Neuron (in vitro differentiated cells): Measurements from ENCODE around the gene A3GALT2.

ENCODE experiments used
- H2AFZ ChIP-seq: one replicate; pipeline ENCODE4 v1.6.1; 2013; ENCODE audit warnings: low read depth, mild to moderate bottlenecking, inconsistent platforms, low read length, moderate library complexity
- H3K27me3 ChIP-seq: one replicate; pipeline ENCODE4 v1.6.1; 2013; ENCODE audit warnings: low read length; ENCODE audit not compliant: insufficient read depth
- H3K36me3 ChIP-seq: one replicate; pipeline ENCODE4 v1.6.1; 2013; ENCODE audit warnings: low read length; ENCODE audit not compliant: insufficient read depth
- H3K4me1 ChIP-seq: one replicate; pipeline ENCODE4 v1.6.1; 2013; ENCODE audit warnings: low read length; ENCODE audit not compliant: insufficient read depth
- H3K4me3 ChIP-seq: 2 replicates; pipeline ENCODE4 v1.5.1; 2013; ENCODE audit warnings: mild to moderate bottlenecking, low read length, moderate library complexity
- H3K9me3 ChIP-seq: one replicate; pipeline ENCODE4 v1.6.1; 2013; ENCODE audit warnings: low read length

Gene A3GALT2

DNA sequence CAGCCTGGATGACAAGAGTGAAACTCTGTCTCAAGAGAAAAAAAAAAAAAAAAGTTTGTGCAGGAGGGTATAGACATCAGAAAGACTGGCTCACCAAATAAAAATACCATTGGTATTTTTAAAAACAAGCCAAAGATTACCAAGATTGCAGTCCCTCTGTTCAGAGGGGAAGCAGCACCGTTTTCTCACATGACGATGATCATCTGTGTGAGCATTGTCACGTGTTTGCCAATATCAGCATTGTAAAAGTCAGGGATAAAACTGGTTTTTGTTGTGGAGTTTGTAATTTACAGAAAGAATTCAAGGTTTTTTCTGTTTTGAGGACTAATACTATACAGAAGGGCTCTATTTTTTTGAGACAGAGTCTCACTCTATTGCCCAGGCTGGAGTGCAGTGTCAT is 38.1 kb downstream of the A3GALT2 start:
- Histone ChIP-seq H3K9me3 (no peaks in the 10 kb centered on the region), H3K4me1 (peaks cover 5% of the 10 kb centered on the region), H3K27me3 (no peaks in the 10 kb centered on the region), H3K4me3 (no peak overlapping the region), H3K36me3 (peaks cover 73% of the 10 kb centered on the region), H2AFZ (no peak overlapping the region)

DNA sequence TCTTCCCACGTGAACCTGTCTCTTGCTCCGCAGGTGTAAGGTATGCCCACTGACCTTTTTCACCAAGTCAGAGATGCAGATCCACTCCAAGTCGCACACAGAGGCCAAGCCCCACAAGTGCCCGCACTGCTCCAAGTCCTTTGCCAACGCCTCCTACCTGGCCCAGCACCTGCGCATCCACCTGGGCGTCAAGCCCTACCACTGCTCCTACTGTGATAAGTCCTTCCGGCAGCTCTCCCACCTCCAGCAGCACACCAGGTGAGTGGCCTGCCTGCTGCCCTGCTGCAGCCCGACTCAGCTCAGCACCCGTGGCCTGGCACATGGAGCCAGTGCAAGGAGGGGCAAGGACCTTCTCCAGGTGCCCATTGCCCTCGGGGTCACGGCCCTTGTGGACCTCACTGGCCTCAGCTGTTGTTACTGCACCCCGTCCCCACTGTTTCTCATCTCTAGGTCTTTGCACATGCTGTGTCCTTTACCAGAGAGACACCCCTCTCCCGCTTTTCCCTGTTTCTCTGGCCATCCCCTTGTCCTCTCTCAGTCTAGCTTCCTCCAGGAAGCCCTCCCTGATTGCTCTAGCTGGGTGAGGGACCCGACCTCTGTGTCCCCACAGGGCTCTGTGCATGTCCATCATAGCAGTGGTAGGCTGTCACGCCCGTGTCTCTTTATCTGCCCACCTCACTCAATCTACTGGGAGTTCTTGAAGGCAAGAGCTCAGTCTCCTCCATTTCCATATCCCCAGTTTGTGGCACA is 39.2 kb downstream of the A3GALT2 start:
- H3K27me3 ChIP-seq = no peaks in the 10 kb centered on the region
- H3K9me3 ChIP-seq = no peaks in the 10 kb centered on the region
- peaks cover 5% of the 10 kb centered on the region for H3K4me1 ChIP-seq
- no peak overlapping the region for H2AFZ ChIP-seq
- H3K4me3 ChIP-seq = no peak overlapping the region
- peaks cover 75% of the 10 kb centered on the region for H3K36me3 ChIP-seq

DNA sequence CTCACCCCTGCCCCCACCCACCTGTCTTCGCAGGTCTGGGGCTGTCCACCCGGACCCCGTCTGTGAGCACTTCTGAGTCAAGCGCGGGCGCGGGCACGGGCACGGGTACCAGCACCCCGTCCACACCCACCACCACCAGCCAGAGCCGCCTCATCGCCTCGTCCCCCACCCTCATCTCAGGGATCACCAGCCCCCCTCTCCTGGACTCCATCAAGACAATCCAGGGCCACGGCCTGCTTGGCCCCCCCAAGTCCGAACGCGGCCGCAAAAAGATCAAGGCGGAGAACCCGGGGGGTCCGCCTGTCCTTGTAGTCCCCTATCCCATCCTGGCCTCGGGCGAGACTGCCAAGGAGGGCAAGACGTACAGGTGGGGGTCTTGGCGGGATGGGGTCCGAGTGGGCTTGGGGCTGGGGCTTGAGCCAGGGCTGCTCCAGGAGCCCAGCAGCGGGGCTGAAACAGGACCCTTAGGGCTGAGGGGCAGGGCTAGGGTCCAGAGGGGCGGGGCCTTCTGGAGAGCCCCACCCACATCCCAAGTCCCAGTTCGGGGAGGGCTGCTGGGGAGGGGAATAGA is 40.7 kb downstream of the A3GALT2 start:
- Histone ChIP-seq H2AFZ (no peak overlapping the region), H3K4me3 (no peak overlapping the region), H3K9me3 (no peaks in the 10 kb centered on the region), H3K36me3 (peaks cover 81% of the 10 kb centered on the region), H3K27me3 (no peaks in the 10 kb centered on the region), H3K4me1 (peaks cover 5% of the 10 kb centered on the region)

DNA sequence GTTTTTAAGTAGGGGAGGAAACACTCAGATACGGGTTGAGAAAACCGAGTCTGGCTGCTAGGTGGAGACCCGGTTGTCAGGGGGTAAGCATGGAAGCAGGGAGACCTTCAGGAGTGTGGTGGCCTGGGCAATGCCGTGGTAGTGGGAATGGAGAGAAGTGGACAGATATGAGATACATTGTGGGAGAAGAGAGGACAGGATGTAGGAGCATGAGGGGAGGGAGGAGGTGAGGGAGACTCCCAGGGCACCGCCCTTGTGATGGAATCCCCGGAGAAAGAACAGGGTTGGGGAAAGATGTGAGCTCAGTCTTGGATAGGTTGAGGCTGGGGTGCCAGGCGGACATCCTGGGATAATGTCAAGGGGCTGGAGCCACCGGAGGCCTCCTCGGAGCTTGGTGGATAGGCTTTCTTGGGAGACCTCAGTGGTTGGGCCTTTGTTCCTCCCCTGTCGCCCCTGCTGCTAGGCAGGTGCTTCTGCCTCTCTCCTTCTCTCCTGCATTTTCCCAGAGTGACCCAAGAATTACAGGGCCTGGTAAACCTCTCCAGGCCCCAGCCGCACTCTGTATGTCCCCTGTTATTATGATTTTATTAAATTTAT is 43.3 kb downstream of the A3GALT2 start:
- Histone ChIP-seq H3K36me3 (peaks cover 67% of the 10 kb centered on the region), H3K4me1 (no peaks in the 10 kb centered on the region), H2AFZ (no peak overlapping the region), H3K27me3 (no peaks in the 10 kb centered on the region), H3K4me3 (no peak overlapping the region), H3K9me3 (no peaks in the 10 kb centered on the region)

DNA sequence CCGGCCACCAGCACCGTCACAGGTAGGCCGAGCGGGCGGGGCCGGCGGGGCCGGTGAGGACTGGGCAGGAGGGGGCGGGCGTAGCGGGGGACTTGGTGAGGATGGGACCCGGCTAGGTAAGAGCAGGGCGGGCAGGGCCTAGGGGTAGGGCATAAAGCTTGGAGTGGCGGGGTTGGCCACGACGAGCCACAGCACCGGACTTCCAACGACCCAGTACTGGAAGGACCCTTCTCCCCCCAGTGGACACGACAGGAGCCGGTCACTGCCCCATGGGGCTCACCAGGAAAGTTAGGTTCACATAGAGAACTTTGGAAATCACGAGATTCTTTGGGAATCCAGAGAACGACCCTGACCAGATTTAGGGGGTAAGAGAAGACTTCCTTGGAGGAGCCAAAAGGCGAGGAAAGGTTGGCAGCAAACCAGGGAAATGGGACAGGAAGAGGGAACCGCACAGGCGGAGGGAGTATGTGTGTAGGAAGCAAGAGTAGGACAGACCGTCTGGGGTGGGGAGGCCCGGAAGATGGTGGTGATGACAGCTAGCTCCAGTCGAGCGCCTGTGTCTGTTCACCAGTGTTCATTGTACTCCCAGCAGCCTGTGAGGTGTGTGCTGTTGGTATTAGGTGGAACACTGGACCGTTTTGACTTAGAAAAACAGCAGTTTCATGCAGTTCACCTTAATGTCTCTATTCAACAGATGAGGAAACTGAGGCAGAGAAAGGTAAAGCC is 44.2 kb downstream of the A3GALT2 start:
- Histone ChIP-seq H3K36me3 (peaks cover 61% of the 10 kb centered on the region), H3K4me3 (no peak overlapping the region), H3K27me3 (no peaks in the 10 kb centered on the region)

DNA sequence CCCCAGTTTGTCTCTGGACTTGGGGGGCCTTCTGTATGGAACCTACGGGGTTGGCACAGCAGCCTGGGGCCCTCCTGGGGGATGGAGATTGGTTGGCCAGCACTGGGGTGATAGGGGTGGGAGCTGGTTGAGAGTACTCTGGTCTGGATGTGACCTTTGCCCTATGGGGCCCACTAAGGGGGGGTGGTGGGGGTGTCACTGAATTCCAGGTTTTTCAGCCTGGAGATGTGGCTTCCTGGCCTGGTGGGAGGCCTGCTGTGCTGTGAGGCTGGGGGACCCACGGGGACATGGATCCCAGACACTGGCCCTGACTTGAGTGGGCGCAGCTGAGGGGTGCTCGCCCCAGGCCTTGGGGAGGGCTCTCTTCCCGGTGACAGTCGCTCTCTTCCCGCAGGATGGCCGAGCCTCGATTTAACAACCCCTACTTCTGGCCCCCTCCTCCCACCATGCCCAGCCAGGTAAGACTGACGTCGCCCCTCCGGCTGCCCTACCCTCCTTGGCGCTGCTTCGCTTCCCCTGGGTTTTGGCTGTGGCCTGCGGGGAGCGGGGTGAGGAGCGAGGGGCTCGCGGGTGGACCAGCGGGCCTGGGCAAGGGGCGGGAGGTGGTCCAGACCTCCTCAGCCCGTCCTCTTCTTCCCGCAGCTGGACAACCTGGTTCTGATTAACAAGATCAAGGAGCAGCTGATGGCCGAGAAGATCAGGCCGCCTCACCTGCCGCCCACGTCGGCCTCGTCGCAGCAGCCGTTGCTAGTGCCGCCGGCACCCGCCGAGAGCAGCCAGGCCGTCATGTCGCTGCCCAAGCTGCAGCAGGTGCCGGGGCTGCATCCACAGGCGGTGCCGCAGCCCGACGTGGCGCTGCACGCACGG is 45.0 kb downstream of the A3GALT2 start:
- no peaks in the 10 kb centered on the region for H3K4me1 ChIP-seq
- no peak overlapping the region for H3K4me3 ChIP-seq
- H3K36me3 ChIP-seq = peaks cover 60% of the 10 kb centered on the region
- no peaks in the 10 kb centered on the region for H3K9me3 ChIP-seq
- H3K27me3 ChIP-seq = no peaks in the 10 kb centered on the region
- no peak overlapping the region for H2AFZ ChIP-seq

More for the DNA sequence above, 44.2 kb downstream of the A3GALT2 start:
- Histone ChIP-seq H2AFZ (no peak overlapping the region), H3K9me3 (no peaks in the 10 kb centered on the region), H3K4me1 (no peaks in the 10 kb centered on the region)

DNA sequence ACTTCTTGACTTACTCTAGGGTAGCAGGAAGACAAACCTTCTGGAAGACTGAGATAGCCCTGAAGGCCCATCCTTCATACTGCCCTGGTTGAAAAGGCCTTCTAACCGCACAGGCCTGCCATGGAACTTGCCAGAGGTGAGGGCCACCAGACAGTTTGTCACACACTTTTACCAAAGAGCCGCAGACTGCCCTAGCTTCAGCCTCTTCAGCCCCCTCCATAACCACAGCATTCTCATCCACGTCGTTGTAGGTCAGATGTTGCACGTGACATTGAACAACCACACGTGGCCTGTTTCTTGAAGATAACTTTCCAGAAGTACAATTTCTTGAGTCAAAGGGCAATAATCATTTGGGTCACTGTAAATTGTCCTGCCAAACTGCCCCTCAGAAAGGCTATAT is 45.7 kb downstream of the A3GALT2 start:
- Histone ChIP-seq H3K4me1 (no peaks in the 10 kb centered on the region), H2AFZ (no peak overlapping the region), H3K9me3 (no peaks in the 10 kb centered on the region), H3K36me3 (peaks cover 59% of the 10 kb centered on the region), H3K4me3 (no peak overlapping the region), H3K27me3 (no peaks in the 10 kb centered on the region)

DNA sequence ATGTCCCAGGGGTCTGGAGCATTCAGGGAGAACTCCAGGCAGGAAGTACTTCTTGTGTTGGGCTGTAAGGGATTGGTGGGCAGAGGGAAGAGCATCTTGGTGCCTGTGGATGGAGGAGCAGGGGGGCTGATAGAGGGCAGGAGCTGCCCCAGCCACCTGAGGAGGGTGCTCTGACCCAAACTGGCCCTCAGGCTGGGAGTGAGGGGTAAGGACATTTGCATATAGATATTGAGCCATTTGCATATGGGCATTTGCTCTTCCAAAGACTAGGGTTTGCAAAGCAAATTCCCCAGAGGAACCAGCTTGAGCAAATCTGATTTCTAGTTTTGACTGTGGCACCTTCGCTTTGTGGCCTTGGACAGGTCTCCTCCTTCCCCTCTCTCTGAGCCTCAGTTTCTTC is 46.5 kb downstream of the A3GALT2 start:
- Histone ChIP-seq H2AFZ (no peak overlapping the region), H3K4me1 (no peaks in the 10 kb centered on the region), H3K4me3 (no peak overlapping the region), H3K36me3 (peaks cover 58% of the 10 kb centered on the region), H3K9me3 (no peaks in the 10 kb centered on the region), H3K27me3 (no peaks in the 10 kb centered on the region)

DNA sequence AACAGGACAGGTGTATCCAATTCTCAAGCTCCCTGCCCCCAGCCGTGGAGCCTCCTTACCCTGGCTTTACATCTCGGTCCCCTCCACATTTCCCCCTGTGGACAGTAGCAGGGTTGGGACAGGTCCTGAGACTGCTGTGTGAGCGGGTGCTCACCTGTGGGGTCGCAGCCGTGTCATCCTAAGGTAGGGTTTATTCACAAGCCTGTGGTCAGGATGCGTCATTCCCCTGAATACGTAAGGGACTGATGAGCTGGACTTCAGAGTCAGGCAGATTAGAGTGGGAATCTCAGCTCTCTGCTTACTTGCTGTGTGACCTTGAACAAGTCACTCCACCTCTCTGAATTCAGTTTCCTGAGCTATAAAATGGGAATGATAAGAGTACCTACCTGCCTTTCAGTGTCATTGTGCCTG is 46.9 kb downstream of the A3GALT2 start:
- H3K4me1 ChIP-seq = no peaks in the 10 kb centered on the region
- H3K36me3 ChIP-seq = peaks cover 55% of the 10 kb centered on the region
- no peaks in the 10 kb centered on the region for H3K9me3 ChIP-seq
- no peaks in the 10 kb centered on the region for H3K27me3 ChIP-seq
- H2AFZ ChIP-seq = no peak overlapping the region
- no peak overlapping the region for H3K4me3 ChIP-seq

DNA sequence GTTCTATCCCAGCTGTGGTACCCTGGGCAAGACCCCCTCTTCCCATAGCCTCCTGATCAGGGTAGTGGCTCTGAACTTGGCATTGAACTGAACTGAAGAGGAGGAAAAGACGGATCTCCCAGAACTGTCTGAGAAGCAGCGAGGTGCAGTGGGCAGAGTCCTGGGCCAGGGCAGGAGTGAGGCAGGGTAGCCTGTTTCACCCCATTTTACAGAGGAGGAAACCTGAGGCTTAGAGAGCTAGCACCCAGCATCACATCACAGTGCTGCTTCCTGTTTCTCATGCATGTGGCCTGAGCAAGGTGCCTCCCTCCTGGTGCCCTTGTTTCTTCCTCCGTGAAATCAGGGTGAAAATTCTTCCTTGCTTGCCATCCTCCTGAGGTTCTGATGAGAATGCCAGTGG is 47.5 kb downstream of the A3GALT2 start:
- Histone ChIP-seq H3K9me3 (no peaks in the 10 kb centered on the region), H2AFZ (no peak overlapping the region), H3K36me3 (peaks cover 54% of the 10 kb centered on the region), H3K27me3 (no peaks in the 10 kb centered on the region), H3K4me1 (no peaks in the 10 kb centered on the region), H3K4me3 (no peak overlapping the region)

DNA sequence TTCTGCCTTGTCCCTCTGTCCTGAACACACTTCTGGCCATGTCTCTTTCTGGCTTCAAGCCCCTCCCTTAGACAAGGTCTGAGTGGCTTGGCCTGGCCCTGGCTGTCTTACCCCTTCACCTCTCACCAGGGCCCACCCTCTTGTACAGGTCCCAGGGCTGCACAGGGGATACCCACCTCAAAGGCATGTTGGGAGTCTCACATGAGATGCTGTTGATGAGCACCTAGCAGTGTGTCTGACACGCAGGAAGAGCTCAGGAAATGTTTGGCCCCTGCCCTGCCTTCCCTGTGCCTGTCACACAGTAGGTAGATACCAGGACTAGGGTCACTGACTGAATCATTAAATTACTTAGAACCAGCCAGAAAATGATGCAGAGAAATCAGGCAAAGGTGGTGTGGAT is 48.0 kb downstream of the A3GALT2 start:
- Histone ChIP-seq H2AFZ (no peak overlapping the region), H3K4me1 (no peaks in the 10 kb centered on the region), H3K27me3 (no peaks in the 10 kb centered on the region), H3K9me3 (no peaks in the 10 kb centered on the region), H3K36me3 (peaks cover 53% of the 10 kb centered on the region), H3K4me3 (no peak overlapping the region)

DNA sequence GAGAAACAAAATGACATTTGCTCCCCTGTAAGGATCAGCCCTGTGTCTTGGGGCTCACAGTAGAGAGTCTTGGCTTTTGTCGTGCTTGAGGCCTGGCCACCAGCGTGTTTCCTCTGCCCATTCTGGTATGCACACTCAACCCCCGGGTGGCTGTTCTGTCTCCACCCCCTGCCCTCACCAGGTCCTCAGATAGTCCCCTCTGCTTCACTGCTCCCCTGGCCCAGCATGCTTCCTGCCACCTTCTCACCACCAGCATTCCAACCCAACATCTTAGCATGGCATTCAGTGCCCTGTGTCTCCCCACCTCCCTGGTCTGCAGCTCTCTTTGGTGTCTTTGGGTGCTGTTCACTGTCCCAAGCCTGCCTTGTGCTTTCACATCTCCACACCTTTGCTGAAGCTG is 48.4 kb downstream of the A3GALT2 start:
- Histone ChIP-seq H3K36me3 (peaks cover 50% of the 10 kb centered on the region), H3K4me3 (no peak overlapping the region), H3K4me1 (no peaks in the 10 kb centered on the region), H3K27me3 (no peaks in the 10 kb centered on the region), H3K9me3 (no peaks in the 10 kb centered on the region), H2AFZ (no peak overlapping the region)
